22Rv1 (cell line): ENCODE measurements around the gene ZNF366.

ENCODE experiments used
- H3K27ac ChIP-seq: fragments of 450-650 bp; 2 replicates; pipeline ENCODE4 v1.5.1; 2017
- CTCF ChIP-seq: fragments of 450-650 bp; IDR thresholded peaks from 2 replicates; pipeline ENCODE4 v1.5.1; 2017; ENCODE audit warnings: mild to moderate bottlenecking
- ZFX ChIP-seq: fragments of 450-650 bp; IDR thresholded peaks from 2 replicates; pipeline ENCODE4 v1.6.1; 2017; ENCODE audit warnings: antibody characterized with exemption, borderline replicate concordance

Gene ZNF366

GRCh38 chr5:72519111-72519510 is 11.9 kb upstream of the ZNF366 start:
- H3K27ac ChIP-seq: no peak overlapping the region

GRCh38 chr5:72518001-72518683 is 10.9 kb upstream of the ZNF366 start:
- H3K27ac ChIP-seq: no peak overlapping the region
- TF ChIP-seq CTCF: no peak
- no peak for TF ChIP-seq ZFX

More at GRCh38 chr5:72519111-72519510, 11.9 kb upstream of the ZNF366 start:
- no peak for TF ChIP-seq ZFX
- TF ChIP-seq CTCF: no peak

GRCh38 chr5:72516916-72517315 is 9.7 kb upstream of the ZNF366 start:
- no peak for TF ChIP-seq ZFX
- TF ChIP-seq CTCF: no peak
- H3K27ac ChIP-seq: no peak overlapping the region

- TF ChIP-seq CTCF: no peak
- TF ChIP-seq ZFX: no peak
- no peak overlapping the region for H3K27ac ChIP-seq
Observed at GRCh38 chr5:72515211-72515610, 8.0 kb upstream of the ZNF366 start.

- no peak overlapping the region for H3K27ac ChIP-seq
- no peak for TF ChIP-seq CTCF
Observed at GRCh38 chr5:72512593-72512860, 5.3 kb upstream of the ZNF366 start.

- H3K27ac ChIP-seq: no peak overlapping the region
Observed at GRCh38 chr5:72511774-72512592, 4.8 kb upstream of the ZNF366 start.

More at GRCh38 chr5:72511774-72512592, 4.8 kb upstream of the ZNF366 start:
- no peak for TF ChIP-seq CTCF
- no peak for TF ChIP-seq ZFX
